NCI-H2029 treated with DMSO at 0.1 percent for 48 hours (cell line): Measurements from ENCODE around the gene YPEL4.
"Not testable (repeated sequence)": the region's sequence is repeated elsewhere in the genome, so short reads cannot be mapped to it uniquely, and the experiment has no call there.

Experiments used
- DNase-seq: peaks from one replicate; lab custom pipeline; 2025; lab: John Stamatoyannopoulos, UW

Gene YPEL4, protein sequence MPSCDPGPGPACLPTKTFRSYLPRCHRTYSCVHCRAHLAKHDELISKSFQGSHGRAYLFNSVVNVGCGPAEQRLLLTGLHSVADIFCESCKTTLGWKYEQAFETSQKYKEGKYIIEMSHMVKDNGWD

DNA sequence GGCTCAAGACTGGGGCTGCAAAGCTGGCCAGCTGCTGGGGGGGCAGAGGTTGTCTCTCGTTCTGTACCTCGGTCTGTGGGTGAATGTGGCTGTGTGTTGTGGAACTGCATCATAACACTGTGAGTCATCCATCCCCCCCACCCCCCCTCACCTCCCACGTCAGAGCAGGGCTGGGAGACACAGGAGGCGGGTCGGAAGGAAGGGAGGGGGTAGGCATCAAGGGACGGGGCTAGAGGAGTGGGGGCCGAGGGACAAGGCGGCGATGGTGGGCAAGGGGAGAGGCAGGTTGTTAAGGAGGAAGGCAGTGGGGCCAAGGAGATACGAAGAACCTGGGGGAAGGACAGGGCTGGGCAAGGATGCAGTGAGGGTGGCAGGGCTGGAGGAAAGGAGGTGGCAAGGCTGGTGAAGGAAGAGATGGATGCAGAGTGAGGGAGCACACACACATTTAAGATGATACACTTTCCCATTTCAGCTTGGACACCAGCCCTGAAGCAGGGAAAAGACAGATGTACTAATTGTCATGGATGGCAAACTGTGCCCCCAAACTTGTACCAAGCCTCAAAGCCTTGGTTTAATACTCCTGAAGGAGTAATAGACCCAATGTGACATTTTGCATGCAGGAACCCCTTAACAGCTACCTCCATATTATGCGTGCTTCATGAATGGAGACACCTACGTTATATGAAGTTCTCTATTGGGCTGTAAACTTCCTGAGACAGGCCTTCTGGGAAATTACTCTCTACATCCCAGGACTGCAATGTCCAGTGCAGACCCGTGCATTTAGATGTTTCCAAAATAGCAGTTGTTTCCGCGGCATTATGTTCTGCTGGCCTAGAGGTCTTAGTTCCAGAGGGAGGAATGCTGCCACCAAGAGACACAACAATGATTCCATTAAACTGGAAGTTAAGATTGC, at the start of gene YPEL4:
Gene YPEL4, minus strand, starts transcription at position 87 of the 913 bp plus-strand sequence. CDS start 2,805 bp downstream, outside the sequence.
- DNase-seq, result no peak

DNA sequence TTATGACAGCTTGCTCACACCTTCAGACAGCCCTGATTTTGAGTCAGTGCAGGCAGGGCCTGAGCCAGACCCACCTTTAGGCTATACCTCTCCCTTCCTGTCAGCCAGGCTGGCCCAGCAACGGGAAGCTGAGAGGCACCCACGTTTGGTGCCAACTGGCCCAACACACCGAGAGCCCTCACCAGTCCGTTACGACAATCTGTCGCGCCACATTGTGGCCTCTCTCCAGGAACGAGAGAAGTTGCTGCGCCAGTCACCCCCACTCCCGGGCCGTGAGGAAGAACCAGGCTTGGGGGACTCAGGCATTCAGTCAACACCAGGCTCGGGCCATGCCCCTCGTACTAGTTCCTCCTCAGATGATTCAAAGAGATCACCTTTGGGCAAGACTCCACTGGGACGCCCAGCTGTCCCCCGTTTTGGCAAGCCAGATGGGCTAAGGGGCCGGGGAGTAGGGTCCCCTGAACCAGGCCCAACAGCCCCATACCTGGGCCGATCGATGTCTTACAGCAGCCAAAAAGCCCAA, 49.2 kb upstream of the YPEL4 start:
- no peak for DNase-seq

DNA sequence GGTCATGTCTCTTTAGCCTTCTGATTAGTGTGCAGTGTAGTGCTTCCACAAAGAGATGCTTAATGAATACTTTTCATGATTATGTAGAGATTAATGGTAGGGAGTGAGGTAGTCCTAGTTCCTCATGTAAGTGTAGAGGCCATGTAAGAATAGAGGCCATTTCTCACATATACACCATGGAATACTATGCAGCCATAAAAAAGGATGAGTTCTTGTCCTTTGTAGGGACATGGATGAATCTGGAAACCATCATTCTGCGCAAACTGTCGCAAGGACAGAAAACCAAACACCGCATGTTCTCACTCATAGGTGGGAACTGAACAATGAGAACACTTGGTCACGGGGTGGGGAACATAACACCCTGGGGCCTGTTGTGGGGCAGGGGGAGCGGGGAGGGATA, 40.8 kb upstream of the YPEL4 start:
- not testable (repeated sequence) for DNase-seq

DNA sequence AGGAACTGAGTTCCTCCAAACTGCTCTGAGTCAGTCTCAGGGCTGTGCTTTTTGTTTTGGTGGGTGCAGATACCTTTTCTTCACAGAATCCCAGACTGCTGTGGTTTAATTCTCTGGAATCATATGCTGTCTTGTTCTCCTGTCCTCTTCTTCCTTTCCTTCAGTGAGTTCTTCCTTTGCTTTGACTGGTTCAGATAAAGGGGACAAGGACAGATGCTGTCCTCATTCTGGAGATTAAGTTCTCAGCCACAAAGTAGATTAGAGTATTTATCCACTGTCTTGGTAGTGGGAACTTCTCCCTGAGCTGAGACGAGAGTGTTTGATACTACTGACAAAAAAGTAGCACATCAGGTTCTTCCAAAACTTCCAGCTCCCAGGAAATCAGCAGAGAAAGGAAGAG, 31.5 kb upstream of the YPEL4 start:
- no peak for DNase-seq

DNA sequence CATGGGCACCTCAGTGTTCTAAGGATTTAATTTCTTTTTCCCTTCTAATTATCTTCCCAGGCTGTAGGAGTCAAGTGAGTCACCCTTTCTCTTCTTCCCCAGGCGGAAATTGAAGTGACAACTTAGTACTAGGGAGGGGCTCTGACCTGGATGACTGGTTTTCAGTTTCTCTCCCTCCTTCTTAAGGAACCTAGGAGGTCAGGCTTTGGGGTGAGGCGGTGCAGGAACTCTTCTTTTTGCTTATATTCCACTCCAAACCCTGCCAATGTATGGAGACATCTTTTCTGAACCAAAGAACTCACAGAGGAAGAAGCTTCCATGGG, 30.8 kb upstream of the YPEL4 start:
- DNase-seq, result no peak

DNA sequence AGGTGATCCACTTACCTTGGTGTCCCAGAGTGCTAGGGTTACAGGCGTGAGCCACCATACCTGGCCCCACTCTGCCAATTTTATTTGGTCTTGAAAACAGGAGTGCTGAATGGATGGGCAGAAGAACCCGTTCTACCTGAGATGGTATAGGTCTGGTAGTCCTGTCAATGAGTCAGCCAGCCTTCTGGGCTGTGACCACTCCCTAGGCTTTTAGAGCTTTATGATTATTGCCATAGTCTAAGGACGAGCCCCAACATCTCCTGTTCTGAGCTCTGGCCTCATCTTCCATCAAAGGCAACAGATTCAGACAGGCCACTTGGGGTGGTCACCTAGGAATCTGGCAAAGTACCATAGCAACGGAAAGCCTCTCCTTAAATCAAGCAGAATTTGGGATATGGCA, 29.7 kb upstream of the YPEL4 start:
- no peak for DNase-seq

DNA sequence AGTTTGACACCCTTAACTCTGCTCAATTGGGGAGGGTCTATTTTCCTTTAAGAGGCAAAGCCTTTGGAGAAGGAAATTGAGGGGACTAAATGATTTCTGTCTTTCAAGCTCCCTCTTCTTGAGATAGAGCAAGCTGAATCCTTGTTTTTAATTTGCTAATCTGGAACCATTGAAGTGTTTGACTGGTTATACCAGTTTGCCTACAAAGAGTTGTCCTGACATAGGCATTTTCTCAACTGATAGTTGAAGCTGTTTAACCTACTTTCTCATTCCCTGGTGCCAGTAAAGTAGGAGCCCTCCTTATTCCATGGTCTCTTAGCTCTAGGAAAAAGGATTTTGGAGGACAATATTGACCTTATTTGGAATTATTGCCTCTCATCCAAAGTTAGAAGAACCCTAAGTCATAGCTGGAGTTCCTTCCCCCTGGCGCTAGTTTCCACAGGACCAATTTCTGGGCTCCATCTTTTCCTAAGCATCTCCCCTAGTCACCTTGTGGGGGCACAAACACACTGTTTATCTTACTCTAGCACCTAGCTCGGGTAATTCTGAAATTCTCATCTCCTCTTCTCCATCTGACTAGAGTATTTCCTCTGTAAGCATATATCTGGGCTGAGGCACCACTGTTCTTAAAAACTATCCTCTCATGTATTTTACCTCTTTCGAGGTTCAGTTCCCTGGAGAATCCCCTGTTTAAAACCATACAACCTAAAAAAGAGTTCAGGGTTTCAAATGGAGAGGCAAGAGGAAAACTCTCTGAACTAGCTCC, 25.6 kb upstream of the YPEL4 start:
- DNase-seq, result no peak

DNA sequence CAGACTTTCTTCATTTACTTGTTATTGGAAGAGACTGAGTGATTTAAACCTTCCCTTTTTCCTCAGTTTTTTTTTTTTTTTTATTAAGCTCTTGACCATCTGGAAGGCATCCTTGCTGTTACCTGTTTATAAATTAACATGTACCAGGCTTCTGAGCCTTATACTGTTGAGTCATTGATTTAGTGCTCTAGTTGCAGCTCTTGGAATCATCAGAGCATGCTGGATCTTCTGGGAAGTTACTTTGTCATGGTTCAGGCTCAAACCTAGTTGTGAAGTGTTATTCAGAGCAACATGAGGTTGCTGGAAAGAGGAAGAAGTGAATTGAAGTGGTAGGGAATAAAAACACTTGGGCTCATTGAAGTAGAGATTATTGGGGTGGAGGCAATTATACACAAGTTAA, 24.5 kb upstream of the YPEL4 start:
- no peak for DNase-seq

DNA sequence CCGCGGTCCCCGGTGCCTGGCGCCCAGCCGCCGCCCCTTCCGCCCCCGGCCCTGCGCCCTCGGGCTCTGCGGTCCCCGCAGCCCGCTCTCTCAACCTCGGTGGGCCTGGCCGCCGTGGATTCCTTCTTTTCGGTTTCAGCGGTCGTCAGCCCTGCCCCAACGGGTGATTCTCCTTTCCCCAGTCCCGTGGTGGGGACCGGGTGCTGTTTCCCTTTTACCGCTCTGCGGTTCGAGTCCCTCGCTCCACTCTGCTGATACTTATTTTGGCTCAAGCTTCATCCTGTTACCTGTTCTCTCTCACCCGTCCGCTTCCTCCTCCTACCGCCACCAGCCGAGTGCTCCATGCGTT, 18.7 kb upstream of the YPEL4 start:
- DNase-seq, result no peak

DNA sequence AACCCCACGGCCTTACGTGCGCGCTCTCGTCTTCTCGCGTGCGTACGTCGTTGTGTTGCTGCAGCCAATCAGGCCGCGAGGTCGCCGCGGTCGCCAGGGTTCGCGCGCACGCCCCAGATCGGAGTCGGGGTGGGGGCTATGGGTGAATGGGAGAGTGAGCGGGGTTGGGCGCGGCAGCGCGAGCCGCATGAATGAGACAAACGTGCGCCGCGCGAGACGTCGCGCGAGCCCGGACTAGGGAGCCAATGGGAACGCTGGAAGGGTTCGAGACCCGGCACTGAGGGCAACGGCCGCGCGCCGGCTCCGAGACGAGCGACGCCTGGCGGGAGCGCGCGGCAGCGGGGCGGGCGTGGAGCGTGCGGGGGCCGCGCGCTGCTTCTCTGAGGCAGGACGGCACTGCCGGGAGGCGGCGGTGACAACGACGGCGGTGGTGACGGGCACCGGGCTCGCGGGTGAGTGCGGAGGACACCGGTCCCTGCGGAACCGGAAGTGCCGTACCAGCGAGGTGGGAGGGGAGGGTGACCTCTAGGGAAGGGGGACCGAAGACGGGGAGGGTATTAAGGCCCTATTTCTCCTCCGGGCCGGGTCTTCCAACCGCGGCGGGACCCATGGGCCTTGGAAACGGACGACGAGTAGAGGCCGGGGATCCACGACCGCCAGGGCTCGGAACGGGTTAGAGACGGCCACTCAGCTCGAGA, 18.2 kb upstream of the YPEL4 start, which contains the start of gene ZDHHC5:
Gene ZDHHC5, plus strand, starts transcription at position 379 of the 698 bp plus-strand sequence. CDS start 4,977 bp downstream, outside the sequence.
- peak; percentile 98 for DNase-seq

DNA sequence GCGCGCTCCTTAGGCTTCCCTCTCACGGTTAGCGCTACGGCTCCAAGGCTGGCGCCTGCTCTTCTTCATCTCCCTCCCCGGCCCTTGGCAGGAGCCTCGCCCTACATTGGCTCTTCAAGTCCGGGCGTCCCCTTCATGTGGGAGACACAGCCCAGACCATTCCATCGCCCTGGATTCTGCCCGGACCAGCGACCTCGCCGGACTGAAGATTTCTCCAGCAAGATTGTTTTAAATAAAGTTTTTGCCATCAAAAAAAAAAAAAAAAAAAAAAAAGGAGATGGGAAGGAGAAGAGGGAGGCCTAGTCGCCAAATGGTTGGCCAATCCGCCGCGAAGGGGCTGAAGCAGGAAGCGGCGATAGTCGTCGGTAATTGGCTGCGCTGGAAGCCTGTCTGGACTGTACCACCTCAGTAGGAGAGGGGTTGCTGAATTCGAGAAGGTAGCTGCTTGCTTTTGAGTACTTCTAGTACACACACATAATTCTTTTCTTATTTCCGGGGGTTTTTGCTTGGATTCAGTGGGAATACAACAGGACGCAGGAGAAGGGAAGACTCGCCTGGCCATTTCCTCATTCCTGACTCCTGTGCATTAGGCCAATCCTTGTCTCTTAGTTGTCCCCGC, 17.5 kb upstream of the YPEL4 start:
- DNase-seq, result peak; percentile 98

DNA sequence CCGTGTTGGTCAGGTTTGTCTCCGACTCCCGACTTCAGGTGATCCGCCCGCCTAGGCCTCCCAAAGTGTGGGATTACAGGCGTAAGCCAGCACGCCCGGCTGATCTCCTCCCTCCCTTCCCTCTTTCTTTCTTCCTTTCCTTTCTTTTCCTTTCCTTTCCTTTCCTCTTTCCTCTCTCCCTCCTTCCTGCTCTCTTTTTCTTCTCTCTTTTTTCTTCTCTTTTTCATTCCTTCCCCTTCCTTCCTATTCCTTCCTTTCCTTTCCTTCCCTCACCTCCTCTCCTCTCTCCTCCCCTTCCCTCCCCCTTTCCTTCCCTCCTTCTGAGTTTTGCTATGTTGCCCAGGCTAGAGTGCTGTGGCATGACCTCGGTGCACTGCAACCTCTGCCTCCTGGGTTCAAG, 14.3 kb upstream of the YPEL4 start:
- DNase-seq, result no peak

DNA sequence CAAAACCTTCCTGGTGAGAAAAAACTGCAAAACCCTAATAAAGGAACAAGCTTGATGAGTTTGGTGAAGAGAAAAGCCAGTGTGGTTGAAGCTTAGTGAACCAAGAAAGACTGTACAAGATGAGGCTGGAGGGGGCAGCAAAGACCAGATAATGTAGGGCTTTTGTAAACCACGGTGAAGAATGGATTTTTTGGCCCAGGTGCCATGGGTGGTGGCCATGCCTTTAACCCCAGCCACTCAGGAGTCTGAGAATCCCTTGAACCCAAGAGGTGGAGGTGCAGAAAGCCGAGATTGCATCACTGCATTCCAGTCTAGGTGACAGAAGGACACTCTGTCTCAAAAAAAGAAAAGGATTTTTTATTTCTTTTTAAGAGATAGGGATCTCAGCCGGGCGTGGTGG, 13.2 kb upstream of the YPEL4 start:
- no peak for DNase-seq

DNA sequence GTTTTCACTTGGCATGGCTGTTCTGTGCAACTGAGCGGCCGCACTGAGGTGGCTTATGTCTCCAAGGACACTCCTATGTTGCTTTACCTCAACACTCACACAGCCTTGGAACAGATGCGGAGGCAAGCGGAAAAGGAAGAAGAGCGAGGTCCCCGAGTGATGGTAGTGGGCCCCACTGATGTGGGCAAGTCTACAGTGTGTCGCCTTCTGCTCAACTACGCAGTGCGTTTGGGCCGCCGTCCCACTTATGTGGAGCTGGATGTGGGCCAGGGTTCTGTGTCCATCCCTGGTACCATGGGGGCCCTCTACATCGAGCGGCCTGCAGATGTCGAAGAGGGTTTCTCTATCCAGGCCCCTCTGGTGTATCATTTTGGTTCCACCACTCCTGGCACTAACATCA, 10.0 kb upstream of the YPEL4 start:
- DNase-seq, result no peak

DNA sequence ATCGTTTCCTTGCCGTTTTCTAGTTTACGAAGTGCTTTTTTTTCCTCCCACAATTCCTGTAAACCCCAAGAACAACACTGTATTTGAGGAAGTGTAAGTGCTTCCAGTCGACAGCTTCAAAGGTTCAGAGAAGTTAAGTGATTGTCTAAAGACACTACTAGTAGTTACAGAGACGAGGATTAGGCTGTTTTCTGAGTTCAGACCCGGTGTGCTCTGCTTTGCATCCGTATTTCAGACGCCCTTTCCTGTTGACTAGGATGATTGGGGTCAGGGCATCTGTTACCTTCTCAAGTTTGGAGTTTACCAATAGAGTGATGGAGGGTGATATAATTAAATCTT, 8.3 kb upstream of the YPEL4 start:
- no peak for DNase-seq

DNA sequence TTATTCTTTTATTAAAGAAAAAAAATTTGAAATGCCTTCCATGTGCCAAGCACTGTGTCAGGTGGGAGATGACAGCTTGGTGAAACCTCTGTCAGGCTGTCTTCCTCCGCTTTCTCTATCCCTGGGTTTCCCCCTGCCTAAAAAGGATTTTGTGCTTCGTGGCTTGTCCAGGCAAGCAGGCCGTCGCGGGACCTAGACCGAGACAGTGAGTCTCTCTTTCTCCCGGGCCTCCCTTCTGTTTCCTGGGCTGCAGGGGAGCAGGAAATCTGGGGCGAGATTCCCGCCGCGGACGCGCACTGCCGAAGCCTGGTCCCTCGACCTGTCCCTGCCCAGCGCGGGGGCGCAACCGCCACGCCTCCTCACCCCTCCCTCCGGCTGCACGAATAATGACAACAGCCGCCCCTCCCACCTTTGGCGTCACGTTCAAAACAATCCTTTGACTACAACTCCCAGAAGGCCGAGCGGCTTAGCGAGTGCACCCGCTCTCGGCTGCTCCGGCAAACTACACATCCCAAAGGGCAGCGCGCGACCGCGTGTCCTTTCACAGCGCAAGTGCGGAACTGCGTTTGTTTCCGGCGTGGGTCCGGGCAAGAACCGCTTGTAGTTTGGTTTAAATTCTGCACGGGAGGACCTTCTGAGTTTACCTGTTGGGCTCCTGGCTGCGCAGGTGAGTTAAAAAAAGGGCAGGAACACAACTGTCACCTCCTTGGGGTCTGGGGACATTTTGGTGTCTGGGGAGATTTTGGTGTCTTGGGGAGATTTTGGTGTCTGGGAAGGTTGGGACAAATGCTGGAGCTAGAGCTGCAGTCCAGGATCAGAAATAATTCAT, 7.7 kb upstream of the YPEL4 start, which contains the start of gene CLP1:
Gene CLP1, plus strand, starts transcription at position 569 of the 829 bp plus-strand sequence. CDS start 1,715 bp downstream, outside the sequence.
- DNase-seq, result peak; percentile 97

DNA sequence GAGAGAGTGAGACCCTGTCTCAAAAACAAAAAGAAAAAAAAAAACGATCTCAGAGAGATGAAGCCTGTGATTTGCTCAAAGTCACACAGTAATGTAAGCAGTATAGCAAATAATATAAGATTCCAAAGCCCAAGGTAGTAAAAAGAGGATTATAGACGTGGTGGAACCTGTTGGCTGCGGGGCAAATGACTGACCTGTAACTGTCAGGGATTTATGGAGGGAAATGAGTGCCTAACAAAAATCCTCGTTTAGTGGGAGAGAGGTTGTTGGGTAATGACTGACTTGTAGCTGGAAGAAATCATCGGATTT, 7.1 kb upstream of the YPEL4 start:
- no peak for DNase-seq

DNA sequence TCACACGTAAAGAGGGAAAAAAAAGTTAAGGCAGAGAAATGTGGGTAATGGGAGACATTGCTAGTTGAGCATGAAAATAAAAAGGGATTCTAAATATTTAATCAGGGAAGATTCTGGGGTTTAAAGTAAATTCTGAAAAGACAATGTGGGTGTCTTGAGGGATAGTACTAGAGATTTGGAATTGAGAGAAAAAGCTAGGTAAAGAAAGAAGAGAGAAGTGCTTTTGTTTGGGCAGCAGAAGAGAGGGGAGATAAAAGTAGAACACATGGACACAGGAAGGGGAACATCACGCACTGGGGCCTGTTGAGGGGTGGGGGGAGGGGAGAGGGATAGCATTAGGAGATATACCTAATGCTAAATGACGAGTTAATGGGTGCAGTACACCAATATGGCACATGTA, 3.5 kb upstream of the YPEL4 start:
- DNase-seq, result no peak

DNA sequence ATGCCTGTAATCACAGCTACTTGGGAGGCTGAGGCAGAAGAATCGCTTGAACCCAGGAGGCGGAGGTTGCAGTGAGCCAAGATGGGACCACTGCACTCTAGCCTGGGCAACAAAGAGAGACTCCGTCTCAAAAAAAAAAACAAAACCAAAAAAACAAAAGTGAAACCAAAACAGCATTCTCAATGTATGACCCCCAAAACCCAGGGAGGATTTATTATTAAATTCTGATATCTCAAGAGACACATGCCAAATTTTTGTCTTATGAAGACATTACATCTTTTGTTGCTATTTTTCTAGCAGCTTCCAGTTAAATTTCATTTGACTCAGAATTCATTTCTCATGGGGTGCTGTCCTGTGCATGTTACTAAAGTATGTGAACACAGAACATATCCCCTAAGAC, 3.0 kb upstream of the YPEL4 start:
- DNase-seq, result no peak

DNA sequence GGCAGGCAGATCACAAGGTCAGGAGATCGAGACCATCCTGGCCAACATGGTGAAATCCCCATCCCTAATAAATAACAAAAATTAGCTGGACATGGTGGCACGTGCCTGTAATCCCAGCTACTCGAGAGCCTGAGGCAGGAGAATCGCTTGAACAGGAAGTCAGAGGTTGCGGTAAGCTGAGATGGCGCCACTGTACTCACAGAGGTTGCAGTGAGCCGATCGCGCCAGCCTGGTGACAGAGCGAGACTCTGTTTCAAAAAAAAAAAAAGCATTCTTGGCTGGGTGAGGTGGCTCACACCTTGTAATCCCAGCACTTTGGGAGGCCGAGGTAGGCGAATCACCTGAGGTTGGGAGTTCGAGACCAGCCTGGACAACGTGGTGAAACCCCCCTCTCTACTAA, 2.5 kb upstream of the YPEL4 start:
- DNase-seq, result not testable (repeated sequence)

DNA sequence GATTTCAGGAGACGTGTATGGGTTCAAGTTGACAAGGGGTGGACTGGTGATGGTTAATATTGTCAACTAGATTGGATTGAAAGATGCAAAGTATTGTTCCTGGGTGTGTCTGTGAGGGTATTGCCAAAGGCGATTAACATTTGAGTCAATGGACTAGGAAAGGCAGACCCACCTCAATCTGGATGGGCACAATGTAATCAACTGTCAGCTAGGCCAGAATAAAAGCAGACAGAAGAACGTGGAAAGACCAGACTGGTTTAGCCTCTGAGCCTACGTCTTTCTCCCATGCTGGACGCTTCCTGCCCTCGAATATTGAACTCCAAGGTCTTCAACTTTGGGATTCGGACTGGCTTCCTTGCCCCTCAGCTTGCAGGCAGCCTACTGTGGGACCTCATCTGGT, 1.7 kb upstream of the YPEL4 start:
- no peak for DNase-seq
